ENCODE measurements around the gene TSPYL1. TPM values are rescaled to one million over a fixed set of nuclear protein-coding genes. Genes with fewer than 3 reads are reported as not detected.

The TSPYL1 gene
- total RNA-seq (2011; cell fraction: chromatin; rRNA removed; ENCODE audit: low replicate concordance): 23.0 and 28.7 TPM in 2 replicates
- 18.7 and 19.7 TPM in 2 replicates for total RNA-seq (2011; cell fraction: nucleolus; rRNA removed)
- total RNA-seq (2011; cell fraction: nucleoplasm; rRNA removed): 25.7 and 28.0 TPM in 2 replicates
- total RNA-seq (2014; rRNA removed) (42.7 and 47.8 TPM in 2 replicates), total RNA-seq (2014; rRNA removed; fragmentation: Illumina TruSeq; extraction: Trizol) (44.8 and 47.9 TPM in 2 replicates), total RNA-seq (2015; rRNA removed; fragmentation: Illumina TruSeq; extraction: Trizol) (47.8 and 49.3 TPM in 2 replicates), total RNA-seq (2021) (52.9 and 56.8 TPM in 2 replicates), polyA plus RNA-seq (2011; rRNA removed) (28.2 and 28.5 TPM in 2 replicates), polyA plus RNA-seq (2014; fragmentation: Illumina TruSeq; extraction: Trizol) (33.9 and 36.6 TPM in 2 replicates), polyA plus RNA-seq (2014; fragmentation: Nextera tagmentation; extraction: Ambion mirVana) (10 to 100 TPM; 26.1 to 37.9 TPM), polyA plus RNA-seq (2014; rRNA removed) (23.1 and 26.6 TPM in 2 replicates), polyA minus RNA-seq (2011; rRNA and poly(A)+ RNA removed) (65.9 and 69.6 TPM in 2 replicates), Bru-seq, nascent RNA (percentile 98 among the genes with signal in this experiment), BruChase-seq, experiment 1, labeled RNA remaining after a 2-hour chase (percentile 99 among the genes with signal in this experiment), BruChase-seq, experiment 2, labeled RNA remaining after a 6-hour chase (percentile 99 among the genes with signal in this experiment)
- polyA plus RNA-seq (2011; cell fraction: cytosol; rRNA removed): 19.4 and 29.6 TPM in 2 replicates
- polyA plus RNA-seq (2011; cell fraction: nucleus; rRNA removed): 12.0 and 15.8 TPM in 2 replicates
- polyA plus RNA-seq (2012): 30.5 and 39.5 TPM in 2 replicates
- polyA minus RNA-seq (2011; cell fraction: cytosol; rRNA and poly(A)+ RNA removed): 26.6 and 31.6 TPM in 2 replicates
- polyA minus RNA-seq (2011; cell fraction: nucleus; rRNA and poly(A)+ RNA removed): 8.6 and 20.3 TPM in 2 replicates
- long read RNA-seq, experiment 1, transcript TSPYL1-201 (1 exons, 3,326 nt): major isoform, 85 of 86 reads
- long read RNA-seq, experiment 1, partial matches to known transcripts: 0 of 86 reads
- long read RNA-seq, experiment 1, other reads (novel, unspliced or antisense): 1 of 86 reads
- long read RNA-seq, experiment 2, transcript TSPYL1-201 (1 exons, 3,326 nt): major isoform, 23 of 23 reads
- long read RNA-seq, experiment 2, partial matches to known transcripts: 0 of 23 reads
- long read RNA-seq, experiment 2, other reads (novel, unspliced or antisense): 0 of 23 reads
- long read RNA-seq, experiment 3, transcript TSPYL1-201 (1 exons, 3,326 nt): major isoform, 58 of 58 reads
- long read RNA-seq, experiment 3, partial matches to known transcripts: 0 of 58 reads
- long read RNA-seq, experiment 3, other reads (novel, unspliced or antisense): 0 of 58 reads

DNA sequence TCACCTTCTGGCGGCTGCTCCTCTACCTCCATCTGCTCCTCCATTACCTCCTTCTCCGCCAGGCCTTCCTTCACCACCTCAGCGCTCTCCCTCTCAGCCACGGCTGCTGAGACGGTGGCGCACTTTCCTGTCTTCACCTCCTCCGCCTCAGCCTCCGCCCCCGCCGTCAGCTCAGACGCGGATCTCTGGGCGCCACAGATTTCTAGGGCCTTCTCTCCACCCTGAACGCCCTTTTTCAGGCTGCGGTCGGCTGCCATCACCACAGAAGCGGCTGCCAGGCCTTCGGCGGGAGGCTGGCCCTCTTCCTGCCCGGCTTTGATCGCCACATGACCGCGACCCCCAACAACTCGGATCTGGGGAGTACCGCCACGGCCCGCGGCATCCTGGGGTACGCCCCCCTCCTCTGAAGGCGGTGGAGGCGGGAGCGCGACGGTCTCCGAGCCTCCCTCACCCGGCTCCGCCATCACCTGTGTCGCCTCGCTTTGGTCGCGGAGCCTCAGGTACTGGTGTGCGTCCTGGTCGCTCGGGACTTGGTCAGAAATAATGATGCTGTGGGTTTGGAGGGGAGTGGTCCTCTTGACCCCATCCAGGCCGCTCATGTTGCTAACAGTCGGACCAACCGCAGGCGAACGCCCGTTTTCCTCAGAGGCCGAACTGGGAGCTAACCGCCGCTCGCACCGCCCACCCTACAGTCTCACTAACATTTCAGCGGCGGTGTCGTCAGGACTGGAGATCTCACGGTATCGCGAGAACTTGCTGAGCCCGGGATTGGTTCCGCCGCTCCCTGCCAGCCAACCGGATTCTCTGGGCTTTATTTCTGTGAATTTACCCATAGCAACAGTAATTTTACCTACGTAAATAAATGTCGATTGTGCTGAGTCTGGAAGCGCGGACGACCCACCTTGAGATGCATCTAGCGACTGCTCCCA lies at the start of gene TSPYL1:
TSPYL1 (minus strand) TSS at position 699 of the 929 bp plus-strand sequence; CDS start at position 599, 100 bp downstream.
- CTCF ChIA-PET (ENCODE audit: low intra/inter-chr PET ratio): interaction anchor here (0.6 kb wide), 1 partner anchor 13 kb away, joined by 3 read pairs; no protein-coding TSS in a partner anchor
- Histone ChIP-seq H4K20me1 (replicated peaks; ENCODE audit: control insufficient read depth, insufficient read depth, low read length) (peaks cover 18% of the 10 kb centered on the region; the same call in 1 of the 2 replicates), H3K79me2 (ENCODE audit: control insufficient read depth, insufficient read depth, low read length) (peaks cover 65% of the 10 kb centered on the region), H3K36me3 (ENCODE audit: control insufficient read depth, insufficient read depth, low read length) (peaks cover 22% of the 10 kb centered on the region; the same call in 2 of the 3 replicates), H2AFZ (ENCODE audit: low read depth, low read length) (peak within 1 kb of the TSS; percentile 97), H3K4me2 (ENCODE audit: insufficient read depth, low read length) (peak within 1 kb of the TSS; percentile 92), H3K4me3 (peak within 1 kb of the TSS; percentile 93), H3K9me3 (replicated peaks; ENCODE audit: control insufficient read depth, insufficient read depth, low read depth, low read length) (no peaks in the 10 kb centered on the region), H3K27ac (ENCODE audit: extremely low read depth, low read depth, low read length) (peak within 1 kb of the TSS; percentile 95), H3K9me1 (ENCODE audit: control insufficient read depth, insufficient read depth, low read length) (no peaks in the 10 kb centered on the region), H3K27me3 (ENCODE audit: control insufficient read depth in 2 of 2, insufficient read depth in 2 of 2, low read length in 2 of 2) (no peaks in the 10 kb centered on the region), H3K4me1 (replicated peaks in 1 of 2; ENCODE audit: control insufficient read depth in 2 of 2, insufficient read depth in 2 of 2, low read length in 2 of 2) (peaks cover 9 to 20% of the 10 kb centered on the region in 2 experiments; a peak in 3 of 5 replicates), H3K9ac (ENCODE audit: insufficient read depth in 1 of 2, low read depth in 2 of 2, low read length in 2 of 2) (peak within 1 kb of the TSS; percentile 95 to 98)
- 1% methylated on average over 57 of the region's 71 CpGs for WGBS (ENCODE audit: insufficient coverage, low coverage, missing lambda C conversion rate)
- DNase-seq (ENCODE audit: extremely low read depth in 1 of 4, low spot score in 3 of 4) (peak; percentile 90 to 97 (median 92)), FAIRE-seq (peak; percentile 95), ATAC-seq (peak; percentile 85)
- POLR2A ChIA-PET: interaction anchor here (0.6 to 3.0 kb wide), 14 partner anchors 9 to 331 kb away, joined by 3 to 27 read pairs (median 3); partner anchors contain the start of genes NT5DC1 and RWDD1
- intact Hi-C loops (cut with micrococcal nuclease) (loop anchor here (2.0 to 5.0 kb wide), 4 partner anchors 158 to 368 kb away; partner anchors contain the start of gene RWDD1), in situ Hi-C loops (cut with MboI) (loop anchor here (10.0 kb wide), 1 partner anchor 275 kb away; the partner anchor contains the start of gene CALHM4)
- BruUV-seq (replicated peaks): no TSS peak
- TF ChIP-seq RBM25 (IDR thresholded peaks at IDR 0.05; ENCODE audit: low read depth, low read length, severe bottlenecking) (peak; percentile 73), BCOR (IDR thresholded peaks at IDR 0.05) (peak; percentile 59), POLR2AphosphoS2 (IDR thresholded peaks at IDR 0.05; ENCODE audit: low read length) (peak; percentile 75; the same call in 1 of the 2 replicates), TBL1XR1 (IDR thresholded peaks at IDR 0.05; ENCODE audit: low read length in 2 of 2) (0 out of 4 replicates have a peak, but pooled peaks of 1 of the 2 experiments have one; percentile 48), TAF7 (tag; IDR thresholded peaks at IDR 0.05) (peak; percentile 28; the same call in 1 of the 2 replicates), TAF9B (IDR thresholded peaks at IDR 0.05; ENCODE audit: partially characterized antibody) (peak; percentile 46)
- TF ChIP-seq, protein P1, sequence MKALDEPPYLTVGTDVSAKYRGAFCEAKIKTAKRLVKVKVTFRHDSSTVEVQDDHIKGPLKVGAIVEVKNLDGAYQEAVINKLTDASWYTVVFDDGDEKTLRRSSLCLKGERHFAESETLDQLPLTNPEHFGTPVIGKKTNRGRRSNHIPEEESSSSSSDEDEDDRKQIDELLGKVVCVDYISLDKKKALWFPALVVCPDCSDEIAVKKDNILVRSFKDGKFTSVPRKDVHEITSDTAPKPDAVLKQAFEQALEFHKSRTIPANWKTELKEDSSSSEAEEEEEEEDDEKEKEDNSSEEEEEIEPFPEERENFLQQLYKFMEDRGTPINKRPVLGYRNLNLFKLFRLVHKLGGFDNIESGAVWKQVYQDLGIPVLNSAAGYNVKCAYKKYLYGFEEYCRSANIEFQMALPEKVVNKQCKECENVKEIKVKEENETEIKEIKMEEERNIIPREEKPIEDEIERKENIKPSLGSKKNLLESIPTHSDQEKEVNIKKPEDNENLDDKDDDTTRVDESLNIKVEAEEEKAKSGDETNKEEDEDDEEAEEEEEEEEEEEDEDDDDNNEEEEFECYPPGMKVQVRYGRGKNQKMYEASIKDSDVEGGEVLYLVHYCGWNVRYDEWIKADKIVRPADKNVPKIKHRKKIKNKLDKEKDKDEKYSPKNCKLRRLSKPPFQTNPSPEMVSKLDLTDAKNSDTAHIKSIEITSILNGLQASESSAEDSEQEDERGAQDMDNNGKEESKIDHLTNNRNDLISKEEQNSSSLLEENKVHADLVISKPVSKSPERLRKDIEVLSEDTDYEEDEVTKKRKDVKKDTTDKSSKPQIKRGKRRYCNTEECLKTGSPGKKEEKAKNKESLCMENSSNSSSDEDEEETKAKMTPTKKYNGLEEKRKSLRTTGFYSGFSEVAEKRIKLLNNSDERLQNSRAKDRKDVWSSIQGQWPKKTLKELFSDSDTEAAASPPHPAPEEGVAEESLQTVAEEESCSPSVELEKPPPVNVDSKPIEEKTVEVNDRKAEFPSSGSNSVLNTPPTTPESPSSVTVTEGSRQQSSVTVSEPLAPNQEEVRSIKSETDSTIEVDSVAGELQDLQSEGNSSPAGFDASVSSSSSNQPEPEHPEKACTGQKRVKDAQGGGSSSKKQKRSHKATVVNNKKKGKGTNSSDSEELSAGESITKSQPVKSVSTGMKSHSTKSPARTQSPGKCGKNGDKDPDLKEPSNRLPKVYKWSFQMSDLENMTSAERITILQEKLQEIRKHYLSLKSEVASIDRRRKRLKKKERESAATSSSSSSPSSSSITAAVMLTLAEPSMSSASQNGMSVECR (CRISPR knock-in tag; IDR thresholded peaks at IDR 0.05): peak; percentile 88

All from K562 (cell line).